Thyroid gland (tissue), 4 donors: ENCODE data around the gene KMO.

ENCODE experiments used
- CTCF ChIP-seq, 6 experiments: fragments of 200-600 bp in 3 of 6; fragments of 450-650 bp in 3 of 6; sonication (generic) in 3 of 6; IDR thresholded peaks; one replicate each; pipeline ENCODE4 v1.5.1; 2016 to 2019; ENCODE audit warnings: antibody characterized with exemption in 6 of 6, mild to moderate bottlenecking in 2 of 6, inconsistent platforms in 1 of 6, moderate library complexity in 1 of 6
- POLR2A ChIP-seq, 2 donors: fragments of 450-650 bp; IDR thresholded peaks; one replicate each; pipeline ENCODE4 v1.6.1; 2017; ENCODE audit warnings: antibody characterized with exemption in 2 of 2, mild to moderate bottlenecking in 2 of 2, moderate library complexity in 1 of 2

GRCh38 chr1:241630476-241630875 is 98.3 kb downstream of the KMO start:
- no peak for TF ChIP-seq POLR2A (IDR thresholded peaks at IDR 0.05)
- TF ChIP-seq CTCF (IDR thresholded peaks at IDR 0.05) = no peak
